Subcutaneous abdominal adipose tissue (tissue), 5 donors: ENCODE measurements around the gene CABLES2.

Source experiments
- H3K27ac ChIP-seq: one replicate; pipeline ENCODE4 v1.7.0; 2013; ENCODE audit warnings: low read depth, mild to moderate bottlenecking, inconsistent platforms, low read length, moderate library complexity
- H3K27me3 ChIP-seq, 5 donors: one replicate each; pipeline ENCODE4 v1.7.0; 2013; ENCODE audit warnings: low read length in 5 of 5, inconsistent platforms in 1 of 5; ENCODE audit not compliant: control insufficient read depth in 5 of 5, insufficient read depth in 4 of 5
- H3K36me3 ChIP-seq, 5 donors: one replicate each; pipeline ENCODE4 v1.7.0; 2013; ENCODE audit warnings: low read length in 5 of 5; ENCODE audit not compliant: control insufficient read depth in 5 of 5, insufficient read depth in 5 of 5
- H3K4me1 ChIP-seq, 5 donors: one replicate each; pipeline ENCODE4 v1.7.0; 2013; ENCODE audit warnings: low read length in 5 of 5, mild to moderate bottlenecking in 3 of 5, moderate library complexity in 1 of 5; ENCODE audit not compliant: control insufficient read depth in 5 of 5, insufficient read depth in 5 of 5
- H3K4me3 ChIP-seq, 5 donors: one replicate each; pipeline ENCODE4 v1.7.0; 2013; ENCODE audit warnings: low read length in 5 of 5, low read depth in 1 of 5
- H3K9ac ChIP-seq, 5 donors: one replicate each; pipeline ENCODE4 v1.7.0; 2013; ENCODE audit warnings: low read length in 5 of 5, mild to moderate bottlenecking in 4 of 5, moderate library complexity in 3 of 5
- H3K9me3 ChIP-seq, 5 donors: one replicate each; pipeline ENCODE4 v1.7.0; 2013; ENCODE audit warnings: low read length in 5 of 5; ENCODE audit not compliant: control insufficient read depth in 5 of 5
- donor health status: healthy.
- donor health status: healthy.
- donor health status: healthy.
- donor health status: healthy.
- donor health status: healthy.

The CABLES2 gene

GRCh38 chr20:62437496-62437895 is 30.4 kb upstream of the CABLES2 start:
- Histone ChIP-seq H3K9me3 (no peaks in the 10 kb centered on the region), H3K27me3 (peaks cover 22 to 73% (median 63%) of the 10 kb centered on the region in 5 donors), H3K4me3 (no peak overlapping the region), H3K36me3 (no peaks in the 10 kb centered on the region), H3K27ac (no peak overlapping the region), H3K4me1 (peaks cover 0 to 6% (median 0%) of the 10 kb centered on the region in 5 donors), H3K9ac (no peak overlapping the region)

GRCh38 chr20:62436692-62437091 is 29.6 kb upstream of the CABLES2 start:
- Histone ChIP-seq H3K4me1 (peaks cover 0 to 6% (median 0%) of the 10 kb centered on the region in 5 donors), H3K36me3 (no peaks in the 10 kb centered on the region), H3K27me3 (peaks cover 18 to 73% (median 63%) of the 10 kb centered on the region in 5 donors), H3K9ac (no peak overlapping the region), H3K9me3 (no peaks in the 10 kb centered on the region), H3K27ac (no peak overlapping the region), H3K4me3 (no peak overlapping the region)

GRCh38 chr20:62433658-62434497 is 26.8 kb upstream of the CABLES2 start:
- Histone ChIP-seq H3K4me3 (no peak overlapping the region), H3K27ac (no peak overlapping the region), H3K9me3 (no peaks in the 10 kb centered on the region), H3K36me3 (no peaks in the 10 kb centered on the region), H3K4me1 (peaks cover 0 to 6% (median 0%) of the 10 kb centered on the region in 5 donors), H3K9ac (no peak overlapping the region), H3K27me3 (peaks cover 13 to 71% (median 59%) of the 10 kb centered on the region in 5 donors)

- no peaks in the 10 kb centered on the region for H3K36me3 ChIP-seq
- H3K9ac ChIP-seq: no peak overlapping the region
- no peak overlapping the region for H3K4me3 ChIP-seq
- no peak overlapping the region for H3K27ac ChIP-seq
- no peaks in the 10 kb centered on the region for H3K9me3 ChIP-seq
- H3K27me3 ChIP-seq: peaks cover 15 to 72% (median 46%) of the 10 kb centered on the region in 5 donors
- H3K4me1 ChIP-seq: peaks cover 0 to 6% (median 0%) of the 10 kb centered on the region in 5 donors
Observed at GRCh38 chr20:62430866-62431447, 23.9 kb upstream of the CABLES2 start.

- H3K4me3 ChIP-seq: no peak overlapping the region
- H3K27me3 ChIP-seq: peaks cover 13 to 66% (median 44%) of the 10 kb centered on the region in 5 donors
- H3K27ac ChIP-seq: no peak overlapping the region
- H3K36me3 ChIP-seq: no peaks in the 10 kb centered on the region
- no peak overlapping the region for H3K9ac ChIP-seq
- peaks cover 0 to 6% (median 0%) of the 10 kb centered on the region in 5 donors for H3K4me1 ChIP-seq
- H3K9me3 ChIP-seq: no peaks in the 10 kb centered on the region
Observed at GRCh38 chr20:62430311-62430853, 23.3 kb upstream of the CABLES2 start.

GRCh38 chr20:62429455-62430310 is 22.6 kb upstream of the CABLES2 start:
- no peak overlapping the region for H3K9ac ChIP-seq
- no peak overlapping the region for H3K4me3 ChIP-seq
- no peaks in the 10 kb centered on the region for H3K36me3 ChIP-seq
- H3K27me3 ChIP-seq: peaks cover 9 to 65% (median 45%) of the 10 kb centered on the region in 5 donors
- peaks cover 0 to 6% (median 0%) of the 10 kb centered on the region in 5 donors for H3K4me1 ChIP-seq
- no peak overlapping the region for H3K27ac ChIP-seq
- no peaks in the 10 kb centered on the region for H3K9me3 ChIP-seq

GRCh38 chr20:62428396-62429295 is 21.6 kb upstream of the CABLES2 start:
- no peaks in the 10 kb centered on the region for H3K36me3 ChIP-seq
- H3K27ac ChIP-seq: no peak overlapping the region
- peaks cover 17 to 66% (median 54%) of the 10 kb centered on the region in 5 donors for H3K27me3 ChIP-seq
- H3K4me3 ChIP-seq: no peak overlapping the region
- peaks cover 0 to 3% (median 0%) of the 10 kb centered on the region in 5 donors for H3K4me1 ChIP-seq
- no peaks in the 10 kb centered on the region for H3K9me3 ChIP-seq
- H3K9ac ChIP-seq: no peak overlapping the region

- Histone ChIP-seq H3K9ac (no peak overlapping the region), H3K4me1 (no peaks in the 10 kb centered on the region), H3K27ac (no peak overlapping the region)
Observed at GRCh38 chr20:62428002-62428372, 20.9 kb upstream of the CABLES2 start.

More at GRCh38 chr20:62428002-62428372, 20.9 kb upstream of the CABLES2 start:
- Histone ChIP-seq H3K9me3 (no peaks in the 10 kb centered on the region), H3K36me3 (no peaks in the 10 kb centered on the region), H3K4me3 (no peak overlapping the region), H3K27me3 (peaks cover 19 to 64% (median 57%) of the 10 kb centered on the region in 5 donors)
